Measurements from ENCODE around the gene PHIP. TPM values are rescaled to one million over a fixed set of nuclear protein-coding genes. Genes with fewer than 3 reads are reported as not detected.

The PHIP gene
- total and polyA plus RNA-seq, 2 experiments from 2014 or later, result 48.0 to 65.4 TPM

- TF ChIP-seq ZNF462 (CRISPR knock-in tag; IDR thresholded peaks at IDR 0.05) (no peak), ZNF114 (CRISPR knock-in tag; IDR thresholded peaks at IDR 0.05) (no peak), STAT1 (IDR thresholded peaks at IDR 0.05; ENCODE audit: unreplicated experiment) (no peak), REST (IDR thresholded peaks at IDR 0.05; ENCODE audit: unreplicated experiment) (no peak), NANOG (IDR thresholded peaks at IDR 0.05; ENCODE audit: borderline replicate concordance) (no peak), ZNF331 (CRISPR knock-in tag; IDR thresholded peaks at IDR 0.05; ENCODE audit: low read depth) (no peak), EZH2 (IDR thresholded peaks at IDR 0.05; ENCODE audit: low read depth, unreplicated experiment) (no peak)
Observed at GRCh38 chr6:78993955-78994354, 84.1 kb downstream of the PHIP start (continued).
